ENCODE results near the gene RXFP4.

- TF ChIP-seq CTCF (conservative IDR thresholded peaks at IDR 0.05) (no peak), ZFX (IDR thresholded peaks at IDR 0.05) (no peak)
Measured at GRCh38 chr1:155975375-155976061, 34.1 kb downstream of the RXFP4 start.
